Tibial nerve (tissue), 4 donors: ENCODE data around the gene PDIA5.

Source experiments
- CTCF ChIP-seq, 5 experiments: fragments of 200-600 bp in 3 of 5; fragments of 450-650 bp in 2 of 5; sonication (generic) in 3 of 5; IDR thresholded peaks; one replicate each; pipeline ENCODE4 v1.5.1; 2016 to 2019; ENCODE audit warnings: antibody characterized with exemption in 5 of 5, mild to moderate bottlenecking in 3 of 5, moderate library complexity in 2 of 5
- EP300 ChIP-seq, 2 donors: sonication (generic); formaldehyde crosslinking; IDR thresholded peaks; one replicate each; pipeline ENCODE4 v1.6.1; 2017; ENCODE audit warnings: antibody characterized with exemption in 2 of 2, mild to moderate bottlenecking in 1 of 2
- POLR2A ChIP-seq, 2 donors: fragments of 450-650 bp; IDR thresholded peaks; one replicate each; pipeline ENCODE4 v1.6.1; 2017; ENCODE audit warnings: antibody characterized with exemption in 2 of 2, mild to moderate bottlenecking in 2 of 2, moderate library complexity in 2 of 2

DNA sequence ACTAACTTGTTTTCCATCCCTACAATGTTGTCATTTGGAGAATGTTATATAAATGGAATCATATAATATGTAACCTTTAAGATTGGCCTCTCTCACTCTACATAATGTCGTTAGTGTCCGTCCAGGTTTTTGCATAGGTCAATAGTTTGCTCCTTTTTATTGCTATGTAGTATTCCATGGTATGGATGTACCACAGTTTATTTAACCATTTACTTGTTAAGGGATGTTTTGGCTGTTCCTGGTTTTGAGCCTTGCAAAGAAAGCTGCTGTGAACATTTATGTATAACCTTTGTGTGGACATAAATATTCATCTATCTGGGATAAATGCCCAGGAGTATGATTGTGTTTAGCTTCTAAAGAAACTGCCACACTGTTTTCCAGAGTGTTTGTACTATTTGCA, 100.9 kb downstream of the PDIA5 start:
- TF ChIP-seq POLR2A (IDR thresholded peaks at IDR 0.05): no peak
- TF ChIP-seq CTCF (IDR thresholded peaks at IDR 0.05): no peak
- no peak for TF ChIP-seq EP300 (IDR thresholded peaks at IDR 0.05)
